Kidney (tissue), 14 donors: ENCODE results near the gene ETS1. TPM values are rescaled to one million over a fixed set of nuclear protein-coding genes. Genes with fewer than 3 reads are reported as not detected.

Experiments used
- DNase-seq, 5 donors: peaks; one replicate each; pipeline ENCODE4 v3.0.0-alpha.2; 2013 to 2020
- FAIRE-seq: peaks from 2 replicates; lab custom pipeline; 2012; peaks lifted over from hg19 to GRCh38; lab: Jason Lieb, UNC
- H3K27ac ChIP-seq, 2 donors: one replicate each; pipeline ENCODE4 v1.7.0; 2013; ENCODE audit warnings: low read depth in 2 of 2, low read length in 2 of 2, inconsistent platforms in 1 of 2
- H3K27me3 ChIP-seq: one replicate; pipeline ENCODE4 v1.7.1; 2013; ENCODE audit warnings: low read length, inconsistent platforms; ENCODE audit not compliant: control insufficient read depth, insufficient read depth
- H3K36me3 ChIP-seq, 3 donors: one replicate each; pipeline versions ENCODE4 v1.7.0 to v1.7.1; 2013; ENCODE audit warnings: low read length in 3 of 3, control low read depth in 1 of 3, inconsistent platforms in 1 of 3; ENCODE audit not compliant: insufficient read depth in 3 of 3, control insufficient read depth in 2 of 3
- H3K4me1 ChIP-seq, 3 donors: one replicate each; pipeline versions ENCODE4 v1.7.0 to v1.7.1; 2013; ENCODE audit warnings: low read length in 3 of 3, inconsistent platforms in 1 of 3, low read depth in 1 of 3; ENCODE audit not compliant: control insufficient read depth in 2 of 3, insufficient read depth in 2 of 3
- H3K4me3 ChIP-seq, 3 donors: one replicate each; pipeline versions ENCODE4 v1.7.0 to v1.8.1; 2013; ENCODE audit warnings: low read length in 3 of 3, control low read depth in 1 of 3, inconsistent platforms in 1 of 3
- H3K9ac ChIP-seq, 3 donors: one replicate each; pipeline versions ENCODE4 v1.7.0 to v1.7.1; 2013; ENCODE audit warnings: low read length in 3 of 3, control low read depth in 1 of 3, inconsistent platforms in 1 of 3
- H3K9me3 ChIP-seq, 3 donors: one replicate each; pipeline versions ENCODE4 v1.7.0 to v1.7.1; 2013; ENCODE audit warnings: low read length in 3 of 3, control low read depth in 1 of 3, inconsistent platforms in 1 of 3; ENCODE audit not compliant: control insufficient read depth in 2 of 3, insufficient read depth in 1 of 3
- intact Hi-C: fragments of 100-400 bp; cut with DNase I; formaldehyde crosslinking; loops from one replicate; pipeline ENCODE4 v1.11.1; 2022
- polyA plus RNA-seq: library from polyadenylated mRNA; stranded (reverse); fragments of 350-450 nt; fragmentation: Illumina TruSeq; extraction: RNeasy Lipid Tissue Mini Kit (QIAGEN cat#74804); gene quantifications from one replicate; pipeline ENCODE4 v1.2.3, GENCODE V29; 2014; ENCODE audit warnings: low read depth, low replicate concordance; ENCODE audit not compliant: insufficient read depth
- total RNA-seq: library from RNA; stranded (reverse); fragmentation: NEBNext Ultra II Directional; extraction: Animal tissue kit (Norgen Biotek cat#: 25700); gene quantifications from one replicate; pipeline ENCODE4 v1.2.1, GENCODE V29; 2021
- TF ChIP-seq, protein P1 (sequence below): IDR thresholded peaks from 3 replicates; pipeline ENCODE4 v1.5.1; 2012; ENCODE audit warnings: mild to moderate bottlenecking, moderate library complexity, borderline replicate concordance; ENCODE audit not compliant: insufficient read depth; ENCODE audit errors: extremely low read depth
- donor health status: control.
- donor health status: control.
- donor health status: control.
- donor health status: control.
- donor health status: control.
- donor health status: DM: yes; HTN: yes; CAD: no.
- donor health status: Normal renal cell carcinoma (clear cell type).

Gene ETS1
- total and polyA plus RNA-seq, 2 donors from 2014 or later, result 23.5 to 124 TPM

DNA sequence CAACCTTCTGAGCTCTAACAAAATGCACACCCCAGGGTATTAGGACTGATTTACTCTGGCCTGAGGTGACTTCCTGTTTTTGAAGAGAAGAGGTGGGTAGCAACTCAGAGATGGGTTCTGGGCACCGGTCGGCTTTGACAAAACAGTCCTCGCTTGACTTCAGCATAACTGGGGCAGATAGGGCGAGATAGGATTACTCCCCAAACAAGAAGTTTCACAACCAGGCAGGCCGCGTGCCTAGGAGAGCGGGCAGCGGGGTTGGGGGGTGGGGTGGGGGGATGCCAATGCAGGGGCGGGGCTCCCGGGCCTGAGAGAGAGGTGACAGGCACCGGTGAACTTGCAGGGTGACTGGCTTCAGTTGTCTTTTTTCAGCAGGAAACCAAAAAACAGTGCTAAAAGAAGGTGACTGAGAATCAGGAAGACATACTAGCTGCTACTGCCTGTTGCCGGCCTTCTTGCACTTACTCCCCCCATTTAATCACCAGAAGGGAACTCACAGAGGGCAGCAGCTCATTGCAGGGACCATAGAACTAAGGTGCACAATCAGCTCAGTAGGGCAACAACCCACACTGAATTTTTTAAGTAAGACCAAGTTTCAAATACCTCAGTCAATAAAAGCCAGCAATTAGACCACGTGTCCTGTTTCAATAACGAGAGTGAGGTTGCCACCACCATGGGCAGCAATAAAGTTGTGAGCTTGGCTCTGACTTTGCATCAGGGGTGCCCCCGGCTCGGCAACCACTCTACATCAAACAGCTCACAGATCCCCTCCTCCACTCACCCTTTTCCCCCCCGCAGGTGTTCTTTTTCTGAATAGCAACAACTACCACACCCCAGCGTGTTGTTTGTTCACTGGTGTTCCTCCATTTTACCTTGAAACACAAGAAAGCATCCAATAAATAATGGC lies 37.2 kb upstream of the ETS1 start:
- Histone ChIP-seq H3K27ac (no peak overlapping the region), H3K9ac (no peak overlapping the region), H3K36me3 (no peaks in the 10 kb centered on the region), H3K4me1 (peaks cover 2 to 8% (median 2%) of the 10 kb centered on the region in 3 donors), H3K4me3 (no peak overlapping the region), H3K9me3 (no peaks in the 10 kb centered on the region), H3K27me3 (no peaks in the 10 kb centered on the region)
- FAIRE-seq, result no peak
- intact Hi-C loops, result loop anchor here (5.0 kb wide), 1 partner anchor 337 kb away; no protein-coding TSS in a partner anchor
- DNase-seq, result peak; percentile 36 to 64 (median 53)
- TF ChIP-seq, protein P1, sequence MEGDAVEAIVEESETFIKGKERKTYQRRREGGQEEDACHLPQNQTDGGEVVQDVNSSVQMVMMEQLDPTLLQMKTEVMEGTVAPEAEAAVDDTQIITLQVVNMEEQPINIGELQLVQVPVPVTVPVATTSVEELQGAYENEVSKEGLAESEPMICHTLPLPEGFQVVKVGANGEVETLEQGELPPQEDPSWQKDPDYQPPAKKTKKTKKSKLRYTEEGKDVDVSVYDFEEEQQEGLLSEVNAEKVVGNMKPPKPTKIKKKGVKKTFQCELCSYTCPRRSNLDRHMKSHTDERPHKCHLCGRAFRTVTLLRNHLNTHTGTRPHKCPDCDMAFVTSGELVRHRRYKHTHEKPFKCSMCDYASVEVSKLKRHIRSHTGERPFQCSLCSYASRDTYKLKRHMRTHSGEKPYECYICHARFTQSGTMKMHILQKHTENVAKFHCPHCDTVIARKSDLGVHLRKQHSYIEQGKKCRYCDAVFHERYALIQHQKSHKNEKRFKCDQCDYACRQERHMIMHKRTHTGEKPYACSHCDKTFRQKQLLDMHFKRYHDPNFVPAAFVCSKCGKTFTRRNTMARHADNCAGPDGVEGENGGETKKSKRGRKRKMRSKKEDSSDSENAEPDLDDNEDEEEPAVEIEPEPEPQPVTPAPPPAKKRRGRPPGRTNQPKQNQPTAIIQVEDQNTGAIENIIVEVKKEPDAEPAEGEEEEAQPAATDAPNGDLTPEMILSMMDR, result no peak

DNA sequence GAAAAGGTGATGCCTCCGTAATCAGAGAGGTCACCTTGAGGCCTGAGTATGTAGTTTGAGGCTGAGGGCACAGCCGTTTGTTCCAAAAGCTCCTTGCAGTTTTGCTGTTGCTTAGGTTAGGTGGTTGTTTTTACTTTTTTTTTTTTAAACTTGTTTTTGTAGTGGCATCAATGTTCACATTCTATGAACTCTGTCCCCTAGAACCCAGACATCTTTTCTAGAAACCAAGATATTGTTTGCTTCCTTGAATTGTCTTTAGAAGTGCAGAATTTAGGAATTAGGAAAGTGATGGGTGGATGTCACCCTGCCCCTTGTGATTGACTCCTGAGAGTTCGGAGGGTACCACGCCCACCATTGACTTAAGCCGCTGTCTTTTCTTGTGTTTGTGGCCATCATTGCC lies 35.7 kb upstream of the ETS1 start:
- no peaks in the 10 kb centered on the region for H3K9me3 ChIP-seq
- H3K4me3 ChIP-seq, result no peak overlapping the region
- H3K4me1 ChIP-seq, result peaks cover 0 to 6% (median 2%) of the 10 kb centered on the region in 3 donors
- intact Hi-C loops, result no loop called here
- no peak for FAIRE-seq
- TF ChIP-seq, protein P1, result no peak
- no peaks in the 10 kb centered on the region for H3K36me3 ChIP-seq
- no peak overlapping the region for H3K27ac ChIP-seq
- no peak for DNase-seq
- H3K9ac ChIP-seq, result no peak overlapping the region
- no peaks in the 10 kb centered on the region for H3K27me3 ChIP-seq

DNA sequence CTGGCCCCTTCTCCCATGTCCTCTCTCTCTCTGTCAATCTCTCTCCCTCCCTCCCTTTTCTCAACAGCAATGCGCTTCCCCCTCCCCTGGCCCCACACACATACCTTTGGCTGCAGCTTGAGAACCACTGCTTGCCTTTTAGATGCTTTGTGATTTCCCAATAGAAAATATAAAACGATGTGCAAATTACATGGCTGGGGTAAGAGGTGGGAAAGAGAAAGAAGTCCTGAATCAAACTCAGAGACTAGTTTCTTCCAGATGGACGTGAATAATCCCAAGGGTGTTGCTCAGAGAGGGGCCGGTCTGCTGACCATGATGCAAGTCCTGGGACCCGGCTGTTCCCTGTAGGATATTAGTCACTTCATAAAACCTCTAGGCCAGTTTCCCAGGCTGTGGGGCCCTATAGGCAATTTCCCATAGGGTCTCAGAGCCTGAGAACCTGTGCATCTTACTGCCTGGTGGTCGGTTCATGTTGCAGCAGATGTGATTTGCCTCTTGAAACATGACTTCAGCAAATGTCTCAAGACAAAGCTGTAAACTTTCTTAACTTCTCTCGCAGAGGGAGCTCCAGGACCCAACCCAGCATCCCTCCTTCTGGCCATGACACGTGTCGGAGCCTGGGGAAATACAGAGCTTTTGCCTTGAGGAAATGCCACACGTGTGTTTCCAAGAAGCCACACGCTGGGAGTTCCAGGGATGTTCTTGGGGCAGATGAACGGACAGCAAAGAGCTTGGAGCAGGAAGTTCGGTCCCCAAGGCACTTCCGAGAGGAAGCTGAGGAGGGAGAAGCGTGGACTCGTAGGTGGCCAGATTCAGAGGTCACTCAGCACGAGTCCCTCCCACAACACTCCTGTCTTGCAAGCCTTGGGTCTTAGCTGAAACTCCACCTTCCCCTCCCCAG lies 34.5 kb upstream of the ETS1 start:
- TF ChIP-seq, protein P1, result no peak
- no peaks in the 10 kb centered on the region for H3K9me3 ChIP-seq
- intact Hi-C loops, result no loop called here
- FAIRE-seq, result no peak
- no peaks in the 10 kb centered on the region for H3K36me3 ChIP-seq
- peaks cover 0 to 6% (median 2%) of the 10 kb centered on the region in 3 donors for H3K4me1 ChIP-seq
- H3K27me3 ChIP-seq, result no peaks in the 10 kb centered on the region
- peak overlapping the region in 1 of 2 donors; percentile 18 for H3K27ac ChIP-seq
- no peak overlapping the region for H3K4me3 ChIP-seq
- peak in 4 of 5 donors; percentile 68 to 79 (median 76) for DNase-seq
- H3K9ac ChIP-seq, result no peak overlapping the region
